ENCODE results near the gene CEACAM1.

The CEACAM1 gene

GRCh38 chr19:42477933-42478332, 50.3 kb downstream of the CEACAM1 start:
- ATAC-seq: no peak
- TF ChIP-seq TOX (CRISPR knock-in tag; IDR thresholded peaks at IDR 0.05; ENCODE audit: borderline replicate concordance) (no peak), ARNTL (CRISPR knock-in tag; IDR thresholded peaks at IDR 0.05; ENCODE audit: borderline replicate concordance, low read depth) (no peak), ZNF565 (CRISPR knock-in tag; conservative IDR thresholded peaks at IDR 0.05; ENCODE audit: low read depth) (no peak), ZNF70 (CRISPR knock-in tag; IDR thresholded peaks at IDR 0.05) (no peak), ZFP30 (CRISPR knock-in tag; IDR thresholded peaks at IDR 0.05) (no peak), ZC3H10 (CRISPR knock-in tag; IDR thresholded peaks at IDR 0.05) (no peak), ISL1 (CRISPR knock-in tag; IDR thresholded peaks at IDR 0.05) (no peak), ESRRG (CRISPR knock-in tag; IDR thresholded peaks at IDR 0.05) (no peak)

- no peak for TF ChIP-seq SNAI2 (CRISPR knock-in tag; IDR thresholded peaks at IDR 0.05)
- ATAC-seq: no peak
Measured at GRCh38 chr19:42477117-42477516, 51.2 kb downstream of the CEACAM1 start.

GRCh38 chr19:42475366-42475765, 52.9 kb downstream of the CEACAM1 start:
- ATAC-seq: no peak
- TF ChIP-seq ARNTL (CRISPR knock-in tag; IDR thresholded peaks at IDR 0.05; ENCODE audit: borderline replicate concordance, low read depth) (no peak), SNAI2 (CRISPR knock-in tag; IDR thresholded peaks at IDR 0.05) (no peak), BACH2 (CRISPR knock-in tag; IDR thresholded peaks at IDR 0.05; ENCODE audit: borderline replicate concordance) (no peak), ZNF8 (CRISPR knock-in tag; IDR thresholded peaks at IDR 0.05) (no peak), CSDC2 (CRISPR knock-in tag; IDR thresholded peaks at IDR 0.05) (no peak), PPARA (CRISPR knock-in tag; IDR thresholded peaks at IDR 0.05; ENCODE audit: borderline replicate concordance) (no peak), CSRNP3 (CRISPR knock-in tag; IDR thresholded peaks at IDR 0.05) (no peak), OSR1 (CRISPR knock-in tag; IDR thresholded peaks at IDR 0.05) (no peak), TSHZ2 (CRISPR knock-in tag; IDR thresholded peaks at IDR 0.05) (no peak), ZNF565 (CRISPR knock-in tag; conservative IDR thresholded peaks at IDR 0.05; ENCODE audit: low read depth) (no peak), ZC3H10 (CRISPR knock-in tag; IDR thresholded peaks at IDR 0.05) (no peak), ZNF70 (CRISPR knock-in tag; IDR thresholded peaks at IDR 0.05) (no peak), PATZ1 (CRISPR knock-in tag; IDR thresholded peaks at IDR 0.05; ENCODE audit: borderline replicate concordance) (no peak), POU6F1 (CRISPR knock-in tag; IDR thresholded peaks at IDR 0.05; ENCODE audit: borderline replicate concordance, low read depth) (no peak)

GRCh38 chr19:42474743-42475142, 53.5 kb downstream of the CEACAM1 start:
- no peak for ATAC-seq
- no peak for TF ChIP-seq ARNTL (CRISPR knock-in tag; IDR thresholded peaks at IDR 0.05; ENCODE audit: borderline replicate concordance, low read depth)
- no peak for TF ChIP-seq ZNF8 (CRISPR knock-in tag; IDR thresholded peaks at IDR 0.05)
- TF ChIP-seq TCF4 (CRISPR knock-in tag; IDR thresholded peaks at IDR 0.05; ENCODE audit: borderline replicate concordance): no peak
- TF ChIP-seq PATZ1 (CRISPR knock-in tag; IDR thresholded peaks at IDR 0.05; ENCODE audit: borderline replicate concordance): no peak
- TF ChIP-seq TSHZ2 (CRISPR knock-in tag; IDR thresholded peaks at IDR 0.05): no peak
- no peak for TF ChIP-seq ZC3H10 (CRISPR knock-in tag; IDR thresholded peaks at IDR 0.05)
- no peak for TF ChIP-seq TOX (CRISPR knock-in tag; IDR thresholded peaks at IDR 0.05; ENCODE audit: borderline replicate concordance)
- no peak for TF ChIP-seq SNAI2 (CRISPR knock-in tag; IDR thresholded peaks at IDR 0.05)
- TF ChIP-seq ZFP3 (CRISPR knock-in tag; IDR thresholded peaks at IDR 0.05): no peak
- no peak for TF ChIP-seq BACH2 (CRISPR knock-in tag; IDR thresholded peaks at IDR 0.05; ENCODE audit: borderline replicate concordance)
- TF ChIP-seq OSR1 (CRISPR knock-in tag; IDR thresholded peaks at IDR 0.05): no peak
- TF ChIP-seq CSRNP3 (CRISPR knock-in tag; IDR thresholded peaks at IDR 0.05): no peak
